Activated T-cell treated with anti-CD3 and anti-CD28 coated beads for 4 hours (primary cell): ENCODE data around the gene CDH1.

Experiments used
- DNase-seq: peaks from one replicate; pipeline ENCODE4 v3.0.0-alpha.2; 2020

Gene CDH1

DNA sequence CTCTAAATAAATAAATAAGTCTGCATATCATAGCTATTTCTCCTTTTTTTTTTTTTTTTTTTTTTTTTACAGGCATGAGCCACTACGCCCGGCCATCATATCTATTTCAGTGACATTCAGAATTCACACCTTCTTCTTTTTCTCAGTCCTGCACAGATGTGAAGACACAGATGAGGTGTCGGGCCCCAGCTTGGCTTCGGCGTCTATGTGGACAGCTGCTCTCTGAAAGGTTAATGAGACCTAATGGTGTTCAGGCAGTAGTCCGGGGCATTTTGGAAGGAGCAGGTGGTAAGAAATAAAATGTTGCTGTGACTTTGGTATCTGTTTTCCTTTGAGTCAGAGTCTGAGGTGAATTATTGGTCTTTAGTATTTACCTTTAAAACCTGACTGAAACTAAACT lies 129.8 kb downstream of the CDH1 start:
- no peak for DNase-seq

DNA sequence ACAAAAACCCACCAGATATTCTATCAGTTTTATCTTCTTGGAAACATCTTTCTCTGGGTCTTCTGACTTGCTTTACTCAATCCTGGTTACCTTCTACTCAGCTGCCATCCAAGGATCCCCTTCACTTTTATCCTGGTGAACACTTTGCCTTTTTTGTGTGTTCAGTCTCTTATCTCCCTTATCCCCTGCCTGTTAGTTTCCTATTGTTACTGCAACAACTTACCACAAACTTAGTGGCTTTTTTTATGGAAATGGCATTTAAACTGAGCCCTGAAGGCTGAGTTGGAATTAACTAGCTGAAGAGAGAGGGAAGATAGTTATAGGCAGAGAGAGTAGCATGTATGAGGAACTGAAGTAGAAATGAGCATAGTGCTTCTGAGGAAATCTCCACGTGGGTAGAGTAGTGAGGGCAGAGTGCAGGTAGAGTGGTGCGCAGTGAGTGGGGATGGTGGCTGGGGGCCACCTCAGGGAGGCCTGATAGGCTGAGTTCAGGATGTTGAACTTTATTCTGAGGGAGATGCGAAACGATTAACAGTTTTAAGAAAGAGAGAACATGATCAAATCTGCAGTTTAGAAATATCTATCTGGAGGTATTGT lies 132.5 kb downstream of the CDH1 start:
- no peak for DNase-seq

DNA sequence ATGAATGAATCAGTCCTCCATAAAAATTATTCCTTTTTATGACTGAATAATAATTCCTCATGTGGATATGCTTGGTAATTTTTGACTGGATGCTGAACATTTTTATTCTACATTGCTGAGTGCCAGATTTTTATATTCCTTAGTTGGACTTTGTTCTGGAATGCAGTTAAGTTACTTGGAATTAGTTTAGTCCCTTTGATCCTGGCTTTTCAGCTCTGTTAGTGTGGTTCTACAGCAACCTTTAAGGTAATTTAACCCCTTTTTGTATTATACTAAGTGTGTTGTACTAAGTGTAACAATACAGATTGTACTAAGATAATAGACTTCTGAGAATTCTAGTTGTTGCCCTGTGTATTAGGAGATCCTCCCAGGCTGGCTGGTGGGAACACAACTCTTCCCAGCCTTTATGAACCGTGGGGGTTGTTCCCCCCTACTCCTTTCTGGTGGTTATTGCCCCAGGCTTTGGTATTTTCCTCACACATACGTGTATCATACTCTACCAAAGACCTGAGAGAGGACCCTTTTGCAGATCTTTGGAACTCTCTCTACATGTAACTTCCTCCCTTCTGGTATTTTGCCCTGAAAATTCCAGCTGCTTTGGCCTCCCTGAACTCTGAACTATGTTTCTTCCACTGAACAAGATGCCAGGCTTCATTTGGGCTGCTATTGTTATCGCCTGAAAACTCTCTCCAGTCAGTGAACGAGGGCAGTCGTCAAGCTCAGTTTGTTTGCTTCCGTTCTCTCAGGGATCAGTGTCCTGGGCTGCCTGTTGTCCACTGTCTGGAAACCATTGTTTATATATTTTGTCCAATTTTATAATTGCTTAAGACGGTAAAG lies 136.8 kb downstream of the CDH1 start:
- DNase-seq = no peak

DNA sequence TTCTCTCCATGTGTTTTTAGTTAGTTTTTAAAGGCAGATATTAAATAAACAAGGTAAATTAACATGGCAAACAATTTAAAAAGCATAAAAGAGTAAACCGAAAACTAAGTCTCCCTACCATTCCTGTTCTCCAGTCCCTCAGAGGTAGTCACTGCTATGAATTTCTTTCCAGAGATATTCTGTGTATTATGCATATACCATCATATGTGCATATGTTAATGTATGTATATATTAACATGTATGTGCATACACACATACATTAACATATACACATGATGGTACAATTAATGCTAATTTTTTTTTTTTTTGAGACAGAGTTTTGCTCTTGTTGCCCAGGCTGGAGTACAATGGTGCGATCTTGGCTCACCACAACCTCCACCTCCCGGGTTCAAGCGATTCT lies 138.8 kb downstream of the CDH1 start:
- DNase-seq = no peak

DNA sequence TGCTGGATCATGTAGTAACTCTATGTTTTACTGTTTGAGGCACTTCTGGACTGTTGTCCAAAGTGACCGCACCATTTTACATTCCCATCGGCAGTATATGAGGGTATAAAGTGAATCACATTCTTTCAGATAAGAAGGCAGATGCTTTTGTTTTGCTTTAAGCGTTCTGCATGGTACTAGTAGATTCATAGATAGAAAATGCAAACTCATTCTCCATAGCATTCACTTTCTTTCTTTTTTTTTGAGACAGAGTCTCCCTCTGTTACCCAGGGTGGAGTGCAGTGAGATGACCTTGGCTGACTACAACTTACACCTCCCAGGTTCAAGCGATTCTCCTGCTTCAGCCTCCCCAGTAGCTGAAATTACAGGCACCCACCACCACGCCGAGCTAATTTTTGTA lies 146.6 kb downstream of the CDH1 start:
- no peak for DNase-seq

DNA sequence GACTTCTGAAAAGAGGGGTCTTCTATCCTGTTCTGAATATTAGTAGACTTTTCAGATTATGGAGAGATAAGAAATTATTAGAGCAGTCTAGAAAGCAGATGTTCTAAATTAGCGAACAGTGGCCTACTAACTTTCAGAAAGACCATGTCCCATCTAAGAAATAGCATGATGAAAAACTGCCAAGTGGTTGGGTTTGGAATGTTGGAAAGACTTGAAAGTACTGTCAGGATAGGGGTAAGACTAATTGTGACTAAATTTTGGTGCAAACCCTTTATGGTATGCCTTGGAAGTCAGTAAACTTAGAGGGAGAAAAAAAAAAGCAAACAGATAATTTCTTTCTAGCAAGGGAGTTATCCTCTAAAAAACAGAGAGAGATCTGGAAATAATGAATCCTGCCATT lies 147.3 kb downstream of the CDH1 start:
- DNase-seq = no peak
